ENCODE measurements around the gene MLIP. TPM values are rescaled to one million over a fixed set of nuclear protein-coding genes. Genes with fewer than 3 reads are reported as not detected.
A peak's percentile ranks its signal among the peaks of the same experiment; 100 is the strongest.

The MLIP gene
- total RNA-seq, 2 donors from 2014 or later, result not detected

DNA sequence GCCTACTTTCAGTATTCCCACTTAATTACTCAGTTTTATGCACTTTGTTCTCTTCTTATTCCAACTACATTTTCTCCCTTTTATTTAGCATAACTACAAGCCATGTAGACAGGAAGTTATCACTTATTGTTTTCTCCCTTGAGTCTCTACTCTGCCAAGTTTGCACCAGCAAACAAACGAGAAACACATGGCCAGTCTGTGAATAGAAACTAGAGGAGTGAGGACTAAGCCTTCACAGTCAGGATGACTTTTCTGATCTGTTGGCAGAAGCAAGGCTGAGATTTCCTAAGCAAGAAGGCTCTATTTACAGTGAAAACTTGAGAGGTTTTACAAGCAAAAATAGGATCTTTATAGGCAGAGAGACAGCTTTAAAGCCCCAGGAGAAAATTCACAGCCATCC, 127.2 kb downstream of the MLIP start:
- no peaks in the 10 kb centered on the region for H3K9me3 ChIP-seq (ENCODE audit: control insufficient read depth, low read length)
- H3K27ac Mint-ChIP-seq, result no peak overlapping the region
- H3K4me1 ChIP-seq (ENCODE audit: control insufficient read depth, insufficient read depth, low read length), result no peaks in the 10 kb centered on the region
- no peak overlapping the region for H3K4me3 Mint-ChIP-seq
- no peaks in the 10 kb centered on the region for H3K9me3 Mint-ChIP-seq
- no peak overlapping the region for H3K9ac ChIP-seq (ENCODE audit: extremely low read depth, low read length, poor library complexity, severe bottlenecking)
- 63 to 79% methylated on average over 1 of the region's 1 CpG for WGBS, 2 experiments (ENCODE audit: insufficient coverage in 1 of 2, insufficient read length in 1 of 2)
- H3K27ac ChIP-seq (ENCODE audit: low read depth, low read length), result no peak overlapping the region
- DNase-seq, result no peak
- TF ChIP-seq, protein P1, sequence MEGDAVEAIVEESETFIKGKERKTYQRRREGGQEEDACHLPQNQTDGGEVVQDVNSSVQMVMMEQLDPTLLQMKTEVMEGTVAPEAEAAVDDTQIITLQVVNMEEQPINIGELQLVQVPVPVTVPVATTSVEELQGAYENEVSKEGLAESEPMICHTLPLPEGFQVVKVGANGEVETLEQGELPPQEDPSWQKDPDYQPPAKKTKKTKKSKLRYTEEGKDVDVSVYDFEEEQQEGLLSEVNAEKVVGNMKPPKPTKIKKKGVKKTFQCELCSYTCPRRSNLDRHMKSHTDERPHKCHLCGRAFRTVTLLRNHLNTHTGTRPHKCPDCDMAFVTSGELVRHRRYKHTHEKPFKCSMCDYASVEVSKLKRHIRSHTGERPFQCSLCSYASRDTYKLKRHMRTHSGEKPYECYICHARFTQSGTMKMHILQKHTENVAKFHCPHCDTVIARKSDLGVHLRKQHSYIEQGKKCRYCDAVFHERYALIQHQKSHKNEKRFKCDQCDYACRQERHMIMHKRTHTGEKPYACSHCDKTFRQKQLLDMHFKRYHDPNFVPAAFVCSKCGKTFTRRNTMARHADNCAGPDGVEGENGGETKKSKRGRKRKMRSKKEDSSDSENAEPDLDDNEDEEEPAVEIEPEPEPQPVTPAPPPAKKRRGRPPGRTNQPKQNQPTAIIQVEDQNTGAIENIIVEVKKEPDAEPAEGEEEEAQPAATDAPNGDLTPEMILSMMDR (conservative IDR thresholded peaks at IDR 0.05), result no peak
- peaks cover 5% of the 10 kb centered on the region for H3K4me1 Mint-ChIP-seq
- no peaks in the 10 kb centered on the region for H3K27me3 Mint-ChIP-seq (ENCODE audit: insufficient read depth)
- no peak overlapping the region for H3K4me3 ChIP-seq (ENCODE audit: low read length)
- no peaks in the 10 kb centered on the region for H3K27me3 ChIP-seq (ENCODE audit: control insufficient read depth, insufficient read depth, low read length, poor library complexity, severe bottlenecking)
- H3K36me3 ChIP-seq (ENCODE audit: control insufficient read depth, insufficient read depth, low read length), result no peaks in the 10 kb centered on the region
- H3K36me3 Mint-ChIP-seq (ENCODE audit: low read depth), result no peaks in the 10 kb centered on the region

DNA sequence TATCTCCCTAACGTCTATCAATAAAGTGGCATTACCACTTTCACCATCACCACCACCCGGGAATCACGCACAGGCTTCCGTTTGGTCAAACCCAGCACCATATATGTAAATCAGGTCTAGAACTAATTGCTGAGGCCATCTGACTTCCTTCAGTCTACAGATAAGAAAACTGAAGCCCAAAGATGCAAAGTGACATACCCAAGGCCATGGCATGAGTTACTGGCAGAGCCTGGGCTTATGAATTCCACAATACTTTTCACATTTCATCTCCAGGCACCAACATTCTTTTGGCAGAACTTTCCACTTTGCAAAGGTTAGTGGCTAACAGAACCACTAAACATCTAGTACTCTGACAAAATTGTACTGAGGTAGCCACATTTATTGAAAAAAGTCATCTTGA, 132.5 kb downstream of the MLIP start:
- WGBS, 2 experiments (ENCODE audit: insufficient coverage in 1 of 2, insufficient read length in 1 of 2), result 93 to 100% methylated on average over 1 to 4 of the region's 4 CpGs

DNA sequence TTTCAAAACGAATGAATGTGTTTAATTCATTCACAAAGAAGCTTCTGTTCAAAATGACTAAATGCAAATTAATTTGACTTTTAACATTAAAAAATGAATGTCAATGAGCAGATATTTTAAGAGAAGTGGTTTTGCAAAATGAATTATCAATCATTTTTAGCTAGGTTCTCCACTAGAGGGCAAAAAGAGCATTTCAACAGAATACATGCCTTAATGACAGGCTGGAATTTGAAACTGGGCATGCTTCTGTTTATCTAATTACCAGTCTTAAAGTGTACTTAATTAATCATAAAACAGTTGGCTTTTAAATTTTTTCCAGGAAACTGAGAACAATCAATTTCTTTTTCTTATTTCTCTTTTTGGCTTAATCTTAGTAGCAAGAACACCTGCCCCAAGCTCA, 133.2 kb downstream of the MLIP start:
- WGBS, 2 experiments (ENCODE audit: insufficient coverage in 1 of 2, insufficient read length in 1 of 2), result 93% methylated on average over 1 of the region's 1 CpG; no CpG with 5 or more reads in 1 of the 2 experiments
- Mint-ChIP-seq H3K4me3 (no peak overlapping the region), H3K27ac (no peak overlapping the region)

More for the DNA sequence above, 132.5 kb downstream of the MLIP start:
- Histone ChIP-seq H3K4me1 (ENCODE audit: control insufficient read depth, insufficient read depth, low read length) (no peaks in the 10 kb centered on the region), H3K36me3 (ENCODE audit: control insufficient read depth, insufficient read depth, low read length) (no peaks in the 10 kb centered on the region), H3K27ac (ENCODE audit: low read depth, low read length) (no peak overlapping the region), H3K9me3 (ENCODE audit: control insufficient read depth, low read length) (no peaks in the 10 kb centered on the region), H3K27me3 (ENCODE audit: control insufficient read depth, insufficient read depth, low read length, poor library complexity, severe bottlenecking) (no peaks in the 10 kb centered on the region), H3K4me3 (ENCODE audit: low read length) (no peak overlapping the region), H3K9ac (ENCODE audit: extremely low read depth, low read length, poor library complexity, severe bottlenecking) (no peak overlapping the region)
- no peaks in the 10 kb centered on the region for H3K4me1 Mint-ChIP-seq
- H3K27ac Mint-ChIP-seq, result no peak overlapping the region
- no peaks in the 10 kb centered on the region for H3K9me3 Mint-ChIP-seq
- H3K4me3 Mint-ChIP-seq, result no peak overlapping the region
- TF ChIP-seq, protein P1 (conservative IDR thresholded peaks at IDR 0.05), result no peak
- H3K27me3 Mint-ChIP-seq (ENCODE audit: insufficient read depth), result no peaks in the 10 kb centered on the region
- no peak for DNase-seq
- no peaks in the 10 kb centered on the region for H3K36me3 Mint-ChIP-seq (ENCODE audit: low read depth)

More for the DNA sequence above, 133.2 kb downstream of the MLIP start:
- H3K4me3 ChIP-seq (ENCODE audit: low read length), result no peak overlapping the region
- Mint-ChIP-seq H3K9me3 (no peaks in the 10 kb centered on the region), H3K27me3 (ENCODE audit: insufficient read depth) (no peaks in the 10 kb centered on the region), H3K36me3 (ENCODE audit: low read depth) (no peaks in the 10 kb centered on the region), H3K4me1 (no peaks in the 10 kb centered on the region)
- TF ChIP-seq, protein P1 (conservative IDR thresholded peaks at IDR 0.05), result peak; percentile 81
- no peak overlapping the region for H3K27ac ChIP-seq (ENCODE audit: low read depth, low read length)
- H3K36me3 ChIP-seq (ENCODE audit: control insufficient read depth, insufficient read depth, low read length), result no peaks in the 10 kb centered on the region
- DNase-seq, result no peak
- H3K9me3 ChIP-seq (ENCODE audit: control insufficient read depth, low read length), result no peaks in the 10 kb centered on the region
- no peaks in the 10 kb centered on the region for H3K27me3 ChIP-seq (ENCODE audit: control insufficient read depth, insufficient read depth, low read length, poor library complexity, severe bottlenecking)
- no peak overlapping the region for H3K9ac ChIP-seq (ENCODE audit: extremely low read depth, low read length, poor library complexity, severe bottlenecking)
- H3K4me1 ChIP-seq (ENCODE audit: control insufficient read depth, insufficient read depth, low read length), result no peaks in the 10 kb centered on the region

Data from endodermal cell (in vitro differentiated cells).